Smooth muscle cell of the brain vasculature (primary cell): ENCODE data around the gene ZBTB22.
"Not testable (repeated sequence)": the region's sequence is repeated elsewhere in the genome, so short reads cannot be mapped to it uniquely, and the experiment has no call there.

ENCODE experiments used
- DNase-seq: peaks from one replicate; pipeline ENCODE4 v3.0.0-alpha.2; 2012; ENCODE audit warnings: low read depth, low spot score

ZBTB22 gene

DNA sequence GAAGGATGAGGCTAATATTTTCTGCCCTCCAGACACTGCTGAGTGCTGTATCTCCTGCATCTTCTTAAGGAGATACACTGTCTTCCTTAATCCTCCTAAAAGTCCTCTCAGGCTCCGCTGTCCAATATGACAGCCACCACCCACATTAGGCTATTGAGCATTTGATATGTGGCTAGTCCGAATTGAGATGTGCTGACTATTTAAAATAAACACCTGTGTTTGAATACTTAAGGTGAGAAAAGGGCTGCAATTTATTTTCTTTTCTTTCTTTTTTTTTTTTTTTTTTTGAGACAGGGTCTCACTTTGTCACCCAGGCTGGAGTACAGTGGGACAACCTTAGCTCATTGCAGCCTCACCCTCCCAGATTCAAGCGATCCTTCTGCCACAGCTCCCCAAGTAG, 15.7 kb downstream of the ZBTB22 start:
- DNase-seq, result no peak

DNA sequence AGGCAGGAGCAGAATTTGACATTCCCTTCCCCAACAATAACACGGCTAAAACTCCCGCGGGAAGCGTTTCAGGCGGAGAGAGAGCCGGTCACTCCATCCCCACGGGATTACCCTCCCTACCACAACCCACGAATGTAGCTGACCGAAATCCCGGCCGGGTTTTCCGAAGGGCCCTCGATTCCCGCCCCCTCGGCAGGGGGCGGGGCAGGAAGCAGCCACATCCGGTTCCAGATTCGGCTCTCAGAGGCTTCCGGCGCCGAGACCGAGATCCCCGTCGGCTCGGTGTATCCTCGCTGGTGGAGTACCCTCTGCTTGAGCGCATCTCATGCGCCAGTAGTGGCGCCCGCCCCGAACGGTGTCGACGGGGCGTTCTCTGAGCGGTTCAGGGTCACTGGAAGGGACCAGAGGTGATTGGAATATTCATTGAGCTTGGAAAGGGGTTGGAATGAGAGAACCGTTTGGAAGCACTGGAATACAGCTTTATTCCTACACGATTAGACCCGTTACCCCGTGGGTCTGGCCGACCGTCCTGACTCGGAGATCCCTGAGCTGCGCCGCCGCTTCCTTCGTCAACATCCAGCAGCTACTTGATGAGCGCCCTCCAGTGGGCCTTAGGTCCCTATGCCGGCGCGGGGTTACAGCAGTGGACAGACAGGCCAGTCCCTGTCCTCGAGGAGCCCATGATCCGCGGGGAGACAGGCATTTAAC, 18.2 kb downstream of the ZBTB22 start:
- DNase-seq, result peak; percentile 77

DNA sequence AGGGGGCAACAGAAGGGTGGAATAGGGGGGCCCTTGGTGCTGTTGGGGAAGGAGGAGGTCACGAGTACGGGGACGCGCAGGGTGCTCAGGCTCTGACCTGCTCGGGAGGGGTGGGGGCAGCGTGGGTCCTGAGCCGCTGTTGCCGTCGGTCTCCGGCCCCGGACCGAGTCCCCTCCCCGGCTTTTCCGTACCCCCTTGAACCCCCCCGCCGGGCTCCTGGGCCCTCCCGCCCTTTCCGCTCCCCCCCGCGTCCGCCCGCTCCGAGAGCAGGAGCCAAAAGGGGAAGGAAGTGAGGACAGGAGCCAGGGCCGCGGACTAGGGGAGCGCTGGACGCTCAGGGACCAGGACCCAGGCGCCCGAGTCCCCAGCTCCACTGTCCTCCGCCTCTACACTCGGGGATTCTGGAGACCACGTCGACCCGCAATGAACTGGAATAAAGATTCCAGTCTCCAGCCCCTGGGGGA, 18.7 kb downstream of the ZBTB22 start, which contains the start of gene RGL2:
TSS of gene RGL2 (minus strand) at position 170 of the 464 bp plus-strand sequence. CDS start 332 bp downstream, outside the sequence.
- no peak for DNase-seq

DNA sequence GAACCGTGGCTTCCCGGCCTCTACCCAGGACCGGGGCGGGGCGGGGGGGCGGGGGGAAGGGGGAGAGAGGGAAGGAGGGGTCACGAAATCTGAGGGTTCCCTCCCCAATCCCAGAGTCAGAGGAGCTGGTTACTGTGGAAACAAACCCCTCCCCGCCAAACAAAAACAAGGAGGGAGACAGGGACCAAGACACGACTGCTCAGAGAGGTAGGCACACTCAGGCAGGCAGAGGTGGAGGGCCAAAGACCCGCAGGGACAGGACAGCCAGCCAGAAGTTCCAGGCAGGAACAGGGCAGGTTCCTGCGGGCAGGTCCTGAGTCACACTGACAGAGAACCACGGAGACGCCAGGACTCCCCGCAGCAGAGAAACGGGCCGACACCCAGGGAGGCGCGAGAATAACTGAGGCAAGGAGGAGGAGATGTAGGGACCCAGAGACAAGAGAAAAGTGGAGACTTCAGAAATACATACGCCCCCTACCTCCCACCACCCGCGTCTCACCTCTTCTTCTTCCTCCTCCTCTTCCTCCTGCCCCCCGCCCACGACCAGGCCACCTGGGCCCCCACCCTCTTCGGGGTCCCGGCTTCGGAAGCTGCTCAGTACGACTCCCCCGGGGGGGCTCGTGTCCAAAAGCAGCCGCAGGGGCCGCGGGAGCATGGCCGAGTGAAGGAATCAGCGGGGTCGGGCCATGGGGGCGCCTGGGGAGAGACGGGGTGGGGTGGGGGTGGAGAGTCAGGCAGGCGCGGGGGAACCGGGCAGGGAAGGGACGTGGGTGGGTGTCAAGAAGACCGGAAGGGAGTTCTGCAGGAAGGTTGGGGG, 19.4 kb downstream of the ZBTB22 start:
- DNase-seq, result no peak

DNA sequence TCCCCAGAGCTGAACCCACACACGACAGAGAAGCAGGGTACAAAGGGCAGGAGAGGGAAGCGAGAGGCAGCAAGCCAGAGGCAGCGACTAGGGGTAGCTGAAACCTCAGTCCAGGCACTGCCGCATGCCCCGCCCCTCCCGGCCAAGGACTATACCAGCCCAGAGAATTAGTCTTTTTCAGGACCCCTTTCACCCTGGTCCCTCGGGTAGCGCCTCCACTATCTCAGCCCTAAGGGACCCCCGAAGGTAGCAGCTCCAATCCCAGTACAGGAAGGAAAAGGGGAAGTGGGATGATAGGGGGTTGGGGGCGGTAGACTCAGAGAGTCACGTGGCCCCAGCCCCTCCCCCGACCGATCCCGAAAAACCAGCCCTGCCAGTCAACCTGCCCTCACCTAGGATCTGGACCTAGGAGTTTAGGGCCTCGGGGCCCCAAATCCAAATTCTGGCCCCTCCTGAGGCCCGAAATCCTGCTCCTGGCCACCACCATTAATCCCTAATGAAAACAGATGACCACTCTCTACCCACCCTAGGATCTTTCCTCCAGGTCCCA, 20.1 kb downstream of the ZBTB22 start:
- no peak for DNase-seq

DNA sequence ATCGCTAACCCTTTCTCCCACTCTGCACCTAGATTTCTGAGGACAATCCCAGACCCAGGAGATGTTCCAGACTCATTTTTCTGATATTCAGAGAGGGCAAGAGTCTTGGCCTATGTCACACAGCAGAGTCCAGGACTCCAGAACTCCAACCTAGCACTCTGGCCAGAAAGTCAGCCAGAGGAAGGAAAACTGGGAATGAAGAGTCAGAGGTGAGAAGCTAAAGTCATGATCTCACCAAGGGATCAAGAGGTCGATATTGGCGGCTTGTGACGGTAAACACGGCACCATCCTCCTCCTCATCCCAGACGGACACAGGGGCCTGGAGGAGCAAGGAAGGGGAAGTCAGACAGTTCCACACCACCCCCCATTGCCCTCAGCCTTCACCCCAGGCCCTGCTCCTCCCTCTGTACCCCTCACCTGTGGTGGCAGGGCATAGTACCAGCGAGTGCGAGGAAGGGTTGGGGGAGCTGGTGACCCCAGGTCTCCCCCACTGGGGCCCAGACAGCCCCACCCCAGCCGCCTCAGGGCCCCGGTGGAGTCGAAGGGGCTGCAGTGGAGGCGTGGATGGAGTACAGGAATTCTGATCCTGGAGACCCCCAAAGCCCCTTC, 20.6 kb downstream of the ZBTB22 start:
- no peak for DNase-seq

DNA sequence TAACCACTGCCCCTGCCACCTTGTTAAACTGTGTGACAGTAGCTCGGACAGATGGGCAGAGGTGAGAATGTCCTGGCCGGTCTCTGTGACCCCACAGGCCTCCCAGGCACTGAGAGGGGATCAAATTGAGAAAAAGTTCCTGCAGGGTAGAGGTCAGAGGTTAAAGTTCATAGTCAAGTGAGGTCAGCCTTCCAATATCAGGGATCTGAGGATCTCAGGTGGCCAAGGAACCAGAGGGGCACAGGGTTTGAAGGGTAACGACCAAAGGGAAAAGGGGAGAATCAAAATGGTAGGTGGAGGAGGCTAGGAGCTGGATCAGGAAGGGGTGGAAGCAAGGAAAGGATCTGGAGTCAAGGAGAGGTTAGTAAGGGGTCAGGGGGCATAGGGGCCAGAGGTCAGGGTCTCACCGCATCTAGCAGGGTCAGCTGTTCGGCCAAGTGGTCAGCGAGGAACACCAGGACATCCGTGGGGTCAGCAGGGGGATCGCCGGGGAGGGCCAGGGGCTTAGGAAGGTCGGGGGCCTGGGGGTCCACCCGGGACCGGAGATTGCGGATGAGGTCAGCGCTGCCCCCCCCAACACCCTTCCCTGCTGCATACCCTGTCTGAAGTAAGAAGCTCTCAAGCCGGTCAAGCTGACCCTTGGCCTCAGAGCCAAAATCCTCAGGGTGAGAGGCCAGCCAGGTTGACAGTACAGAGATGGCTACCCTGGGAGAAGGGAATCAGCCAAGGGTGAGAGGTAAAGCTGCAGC, 21.7 kb downstream of the ZBTB22 start:
- DNase-seq, result no peak

DNA sequence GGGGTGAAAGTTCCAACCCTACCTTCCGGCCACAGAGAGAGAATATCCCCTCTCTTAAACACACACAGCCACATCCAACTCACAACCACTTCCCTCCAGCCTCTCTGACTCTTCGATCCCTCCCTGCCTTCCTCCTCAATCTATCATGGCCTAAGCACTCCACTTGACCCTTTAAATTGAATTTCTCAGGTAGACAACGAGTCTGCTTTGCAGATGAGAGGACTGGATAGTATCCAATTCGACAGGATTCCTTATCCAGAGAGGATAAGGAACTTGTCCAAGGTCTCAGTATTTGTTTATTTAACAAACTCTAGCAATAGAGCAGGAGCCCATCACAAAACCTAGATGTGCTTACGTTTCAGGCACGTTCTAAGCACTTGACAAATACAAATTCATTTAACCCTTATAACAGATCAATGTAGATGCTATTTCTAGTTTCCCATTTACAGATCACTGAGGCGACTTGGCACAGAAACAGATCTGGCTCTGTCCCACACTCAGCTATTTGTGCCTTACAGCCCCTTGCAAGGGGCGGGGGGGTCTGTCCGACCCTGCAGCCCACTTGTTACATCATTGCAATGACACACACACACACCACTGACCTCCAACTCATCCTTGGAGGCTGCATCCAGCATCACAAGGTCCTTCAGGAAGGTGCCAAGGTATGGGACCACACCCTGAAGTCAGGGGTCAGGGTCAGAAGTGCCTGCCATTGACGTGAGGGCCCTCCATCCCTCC, 23.3 kb downstream of the ZBTB22 start:
- DNase-seq, result no peak

DNA sequence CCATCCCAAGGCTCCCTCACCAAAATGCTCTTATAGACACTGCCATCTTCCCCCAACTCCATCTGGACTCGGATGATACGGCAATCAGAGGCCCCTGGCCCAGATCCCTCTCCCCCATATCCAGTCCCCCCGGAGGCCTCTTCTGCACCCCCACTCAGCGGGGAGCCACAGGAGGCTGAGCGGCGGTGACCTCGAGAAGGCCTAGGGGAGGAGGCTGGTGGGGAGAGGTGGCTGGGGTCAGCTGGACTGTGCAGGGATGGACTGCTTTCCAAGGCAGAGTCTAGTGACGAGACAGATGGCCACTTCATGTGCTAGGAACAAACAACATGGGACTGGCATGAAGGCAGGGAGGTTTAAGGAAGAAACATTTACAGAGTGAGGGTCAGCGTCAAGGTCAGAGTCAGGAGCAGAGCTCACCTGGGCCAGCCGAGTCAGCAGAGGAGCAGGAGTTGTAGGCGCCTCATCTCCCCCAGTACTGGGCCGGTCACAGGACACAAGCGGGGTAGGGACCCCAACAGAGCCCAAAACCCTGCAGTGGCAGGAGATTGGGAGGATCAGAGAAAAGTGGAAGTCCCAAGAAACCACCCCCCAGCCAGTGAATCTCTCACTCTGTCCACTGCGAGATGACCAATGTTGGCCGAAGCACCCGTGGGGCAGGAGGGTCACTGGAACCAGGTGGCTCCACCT, 24.4 kb downstream of the ZBTB22 start:
- no peak for DNase-seq

DNA sequence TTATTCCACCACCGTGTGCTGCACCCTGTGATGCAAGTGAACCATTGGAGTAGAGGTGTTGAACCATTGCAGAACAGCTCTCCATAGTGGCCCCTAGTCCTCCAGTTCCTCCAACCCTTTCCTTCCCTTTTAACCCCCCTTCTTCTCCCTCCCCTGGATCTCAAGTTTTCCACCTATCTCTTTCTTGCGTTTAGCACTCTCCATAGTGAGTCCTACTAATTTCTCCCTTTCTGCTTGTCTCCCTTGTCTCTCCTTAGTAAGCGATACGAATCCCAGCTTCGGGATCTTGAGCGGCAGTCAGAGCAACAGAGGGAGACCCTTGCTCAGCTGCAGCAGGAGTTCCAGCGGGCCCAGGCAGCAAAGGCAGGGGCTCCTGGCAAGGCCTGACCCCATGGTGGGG, 27.1 kb downstream of the ZBTB22 start:
- DNase-seq, result no peak

DNA sequence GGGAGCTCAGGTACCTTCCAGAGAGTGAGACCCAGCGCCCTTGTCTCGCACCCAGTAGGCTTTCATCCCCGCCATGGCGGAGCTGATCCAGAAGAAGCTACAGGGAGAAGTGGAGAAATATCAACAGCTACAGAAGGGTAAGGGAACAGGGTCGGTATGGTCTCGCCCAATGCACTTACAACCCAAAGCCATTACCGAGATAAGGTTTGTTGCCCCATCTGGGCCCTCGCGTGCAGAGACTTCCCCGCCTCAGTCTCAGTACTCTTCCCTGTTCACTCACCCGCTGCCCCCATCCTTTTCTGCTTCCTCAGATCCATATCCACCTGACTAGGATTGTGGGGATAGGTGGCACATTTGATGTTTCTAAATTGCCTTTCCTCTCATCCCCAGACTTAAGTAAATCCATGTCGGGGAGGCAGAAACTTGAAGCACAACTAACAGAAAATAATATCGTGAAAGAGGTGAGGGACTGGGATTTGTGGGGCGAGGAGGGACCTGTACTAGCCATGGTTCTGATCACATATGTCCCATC, 27.7 kb downstream of the ZBTB22 start:
- DNase-seq, result no peak

DNA sequence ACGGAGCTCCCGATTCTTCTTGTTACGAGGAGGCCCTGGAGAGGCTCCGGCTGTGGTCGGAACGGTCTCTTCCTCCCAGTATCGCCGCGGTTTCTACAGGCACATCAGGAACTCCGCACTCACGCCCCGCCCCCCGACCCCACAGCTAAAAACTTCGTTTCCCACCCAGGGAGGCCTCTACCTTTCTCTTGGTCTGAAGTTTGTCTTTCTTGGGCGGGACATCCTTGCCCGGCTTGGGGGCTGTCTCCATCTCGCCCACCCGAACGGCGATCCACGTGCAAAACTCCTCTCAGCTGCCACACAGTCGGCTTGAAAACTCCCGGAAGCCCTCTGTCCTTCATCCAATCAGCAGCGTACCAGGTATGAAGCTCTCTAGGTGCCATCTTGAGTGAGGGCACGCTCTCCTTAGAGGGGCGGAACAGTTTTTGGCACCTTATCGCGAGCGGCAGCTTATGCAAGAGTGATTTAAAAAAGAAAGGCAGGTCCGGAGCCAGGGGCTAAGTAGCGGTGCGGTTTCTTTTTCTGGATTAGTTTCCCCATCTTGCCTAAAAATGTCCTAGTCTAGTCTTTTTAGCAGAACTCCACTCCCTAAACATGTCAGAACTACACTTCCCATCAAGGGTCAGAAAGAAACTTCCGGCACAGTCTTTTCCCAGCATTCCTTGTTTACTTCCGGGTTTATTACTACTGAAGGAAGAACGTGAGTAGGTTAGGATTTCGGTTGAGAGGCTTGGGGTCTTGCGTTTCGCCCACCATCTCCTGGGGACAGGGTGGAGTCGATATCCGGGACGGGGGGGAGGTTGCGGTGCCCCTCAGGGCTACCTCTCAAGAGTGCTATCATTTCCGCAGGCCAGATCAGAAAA, 28.4 kb downstream of the ZBTB22 start, which contains the start of the genes PFDN6 and WDR46:
TSS of gene PFDN6 (plus strand) at position 681 of the 863 bp plus-strand sequence. CDS start 256 bp downstream, outside the sequence.
TSS of gene WDR46 (minus strand) at position 319 of the 863 bp plus-strand sequence. CDS start at position 250, 69 bp downstream.
- DNase-seq, result no peak

DNA sequence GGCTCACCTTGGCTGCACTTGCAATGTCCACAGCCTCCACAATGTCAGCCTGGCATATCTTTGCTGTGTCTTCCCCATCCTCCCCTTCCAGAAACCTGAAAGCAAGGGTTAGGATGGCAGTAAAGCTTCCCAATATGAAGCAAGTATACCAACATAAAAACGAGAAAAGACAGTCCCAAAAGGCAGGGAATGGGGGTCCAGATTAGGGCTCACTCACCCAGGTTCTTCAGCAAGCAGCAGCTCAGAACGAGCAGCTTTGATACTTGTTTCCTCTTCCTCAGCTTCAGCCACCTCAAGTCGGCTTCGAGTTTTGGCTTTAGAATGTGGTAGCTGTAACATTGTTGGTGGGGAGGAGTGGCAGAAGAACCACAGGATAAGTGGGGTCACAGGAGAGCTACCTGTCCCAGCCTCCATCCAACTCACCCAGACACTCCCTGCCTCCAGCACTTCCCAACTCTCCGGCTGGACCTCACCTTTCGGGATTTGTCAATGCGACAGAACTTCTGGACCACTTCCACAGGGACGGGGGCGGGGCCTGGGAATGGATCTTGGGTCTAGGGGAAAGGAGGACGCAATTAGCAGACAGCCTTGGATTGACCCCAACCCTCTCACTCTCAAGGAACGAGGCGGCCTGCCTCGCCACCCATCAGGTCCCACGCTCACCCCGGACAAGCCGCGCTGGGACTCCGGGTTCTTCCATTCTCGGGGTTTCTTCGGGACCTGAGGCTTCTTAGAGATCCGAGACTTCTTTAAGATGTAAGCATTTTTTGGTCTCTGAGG, 29.2 kb downstream of the ZBTB22 start:
- DNase-seq, result no peak

DNA sequence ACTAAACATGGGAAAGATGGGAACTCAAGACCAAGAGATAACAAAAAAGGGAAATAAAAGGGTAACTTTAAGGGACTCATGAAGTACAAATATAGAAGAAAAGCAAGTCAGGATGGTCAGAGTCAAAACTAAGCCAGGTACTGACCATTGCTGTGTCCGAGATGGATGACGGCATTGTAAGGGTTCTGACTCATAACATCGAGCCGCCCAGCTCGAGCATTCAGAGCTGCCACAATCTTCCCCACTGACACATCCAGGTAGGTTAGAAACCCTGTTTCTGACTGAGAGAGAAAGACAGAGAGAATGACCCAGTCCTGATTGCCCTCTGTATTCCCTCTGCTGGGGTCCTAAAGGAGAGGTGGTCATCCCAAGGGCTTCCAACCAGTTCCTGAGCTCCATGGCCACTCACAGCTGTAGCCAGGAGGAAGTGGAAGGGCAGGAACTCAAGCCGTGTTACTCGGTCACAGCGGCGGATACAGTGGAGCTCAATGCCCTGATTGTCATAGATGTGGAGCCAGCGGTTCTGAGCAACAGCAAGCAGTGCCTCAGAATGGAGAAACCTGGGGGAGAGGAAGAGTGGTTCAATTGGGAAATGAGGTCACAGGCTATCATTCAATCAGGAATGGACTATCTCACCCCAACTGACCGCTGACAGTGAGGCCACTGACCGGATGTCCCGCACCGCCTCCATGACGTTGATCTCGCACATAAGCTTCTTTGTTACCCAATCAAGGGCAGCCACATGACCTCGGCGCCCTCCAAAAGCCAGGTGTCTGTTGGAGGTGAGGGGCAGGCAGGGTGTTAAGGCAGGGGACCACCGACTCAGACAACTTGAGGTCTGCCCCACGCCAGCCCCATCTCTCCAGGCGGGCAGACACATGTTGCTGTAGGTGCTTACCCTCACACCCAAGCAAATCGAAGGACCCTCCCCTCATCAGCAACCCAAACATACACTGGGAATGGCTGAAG, 30.3 kb downstream of the ZBTB22 start:
- DNase-seq, result no peak

DNA sequence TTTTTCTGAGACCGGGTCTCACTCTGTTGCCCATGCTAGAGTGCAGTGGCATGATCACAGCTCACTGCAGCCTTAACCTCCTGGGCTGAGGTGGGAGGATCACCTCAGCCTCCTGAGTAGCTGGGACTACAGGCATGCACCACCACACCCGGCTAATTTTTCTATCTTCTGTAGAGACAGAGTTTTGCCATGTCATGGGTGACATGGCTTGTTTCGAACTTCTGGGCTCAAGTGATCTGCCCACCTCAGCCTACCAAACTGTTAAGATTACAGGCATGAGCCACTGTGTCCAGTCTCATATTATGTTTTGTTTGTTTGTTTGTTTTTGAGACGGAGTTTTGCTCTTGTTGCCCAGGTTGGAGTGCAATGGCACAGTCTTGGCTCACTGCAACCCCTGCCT, 32.3 kb downstream of the ZBTB22 start:
- not testable (repeated sequence) for DNase-seq

DNA sequence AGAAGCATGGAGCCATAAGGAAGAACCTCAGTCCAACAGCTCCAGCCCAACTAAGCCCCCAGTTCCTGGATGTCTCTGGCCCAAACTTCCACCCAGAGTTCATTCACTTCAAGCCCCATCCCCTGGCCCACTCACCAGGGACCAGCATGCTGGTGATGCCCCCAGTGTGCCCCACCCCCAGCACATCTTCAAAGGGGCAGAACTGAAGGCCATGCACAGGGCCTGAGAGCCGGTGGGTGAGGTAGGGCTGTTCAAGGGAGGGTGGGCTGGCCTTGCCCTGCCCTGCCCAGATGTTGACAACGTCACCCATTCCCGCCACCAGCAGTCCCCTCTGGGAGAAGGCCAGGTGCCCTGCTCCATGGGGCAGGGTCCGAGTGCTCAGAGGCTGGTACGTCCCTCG, 37.0 kb downstream of the ZBTB22 start:
- DNase-seq, result no peak
